MM.1S (cell line): ENCODE data around the gene WSCD1.

Experiments
- CTCF ChIP-seq: fragments of 300-600 bp; sonication (generic); IDR thresholded peaks from 2 replicates; pipeline ENCODE4 v1.5.1; 2016; ENCODE audit warnings: antibody characterized with exemption, low read length, mixed read lengths
- EZH2phosphoT487 ChIP-seq: fragments of 300-600 bp; sonication (generic); IDR thresholded peaks from 2 replicates; pipeline ENCODE4 v1.6.1; 2018; ENCODE audit warnings: antibody characterized with exemption, low read length

DNA sequence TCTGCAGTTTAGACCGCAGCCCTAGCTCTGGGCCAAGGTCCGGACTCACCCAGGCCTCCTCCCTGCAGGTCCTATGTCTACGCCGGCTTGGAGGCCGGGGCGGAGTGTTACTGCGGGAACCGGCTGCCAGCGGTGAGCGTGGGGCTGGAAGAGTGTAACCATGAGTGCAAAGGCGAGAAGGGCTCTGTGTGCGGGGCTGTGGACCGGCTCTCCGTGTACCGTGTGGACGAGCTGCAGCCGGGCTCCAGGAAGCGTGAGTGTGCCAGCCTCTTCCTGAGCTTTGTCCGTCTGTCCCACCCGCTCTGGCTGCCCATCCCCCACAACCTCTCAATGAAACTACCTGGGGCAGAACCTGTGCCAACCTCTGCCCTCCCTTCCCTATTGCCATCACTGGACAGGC lies 20.1 kb downstream of the WSCD1 start:
- TF ChIP-seq CTCF, result no peak
- no peak for TF ChIP-seq EZH2phosphoT487
